ENCODE measurements around the gene CHERP.
A peak's percentile ranks its signal among the peaks of the same experiment; 100 is the strongest.

GRCh38 chr19:16520986-16521624 is 21.1 kb downstream of the CHERP start:
- TF ChIP-seq SIRT6 (IDR thresholded peaks at IDR 0.05; ENCODE audit: low read length) (no peak), POLR2AphosphoS5 (IDR thresholded peaks at IDR 0.05; ENCODE audit: low read depth, low read length) (0 out of 2 replicates have a peak, but pooled peaks have one; percentile 17), ATF2 (IDR thresholded peaks at IDR 0.05; ENCODE audit: low read length) (no peak), POLR2A (IDR thresholded peaks at IDR 0.05; ENCODE audit: control extremely low read depth in 1 of 2, low read depth in 2 of 2, low read length in 2 of 2) (no peak), TAF1 (IDR thresholded peaks at IDR 0.05; ENCODE audit: low read depth, low read length) (no peak), CTCF (IDR thresholded peaks at IDR 0.05; ENCODE audit: control extremely low read depth in 1 of 3, insufficient read depth in 1 of 3, low read depth in 1 of 3, low read length in 3 of 3) (no peak), MAFK (IDR thresholded peaks at IDR 0.05; ENCODE audit: low read depth, low read length) (no peak)

Measured in H1 (cell line).